Cerebellar nuclear complex (tissue), 1 donor: ENCODE data around the gene LDB2.

Source experiments
- DNase-seq, 2 experiments: peaks; one replicate each; lab custom pipeline; 2025; lab: John Stamatoyannopoulos, UW

LDB2 gene

DNA sequence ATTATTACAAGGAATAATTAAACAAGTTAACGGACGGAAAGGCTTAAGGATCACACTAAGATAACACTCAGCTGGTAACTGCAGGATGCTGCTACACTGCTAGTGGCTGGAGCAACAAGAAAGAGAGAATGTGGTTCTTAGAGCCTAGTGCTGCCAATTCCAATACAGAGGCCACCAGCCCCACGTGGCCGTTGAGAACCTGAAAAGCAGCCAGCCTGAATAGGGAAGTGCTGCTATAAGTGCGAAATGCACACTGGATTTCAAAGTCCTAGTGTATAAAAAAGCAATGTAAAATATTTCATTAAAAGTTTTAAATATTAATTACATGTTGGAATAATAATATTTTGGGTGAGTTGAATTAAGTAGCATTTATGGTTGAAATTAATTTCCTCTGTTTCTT lies 414.9 kb downstream of the LDB2 start:
- no peak for DNase-seq

DNA sequence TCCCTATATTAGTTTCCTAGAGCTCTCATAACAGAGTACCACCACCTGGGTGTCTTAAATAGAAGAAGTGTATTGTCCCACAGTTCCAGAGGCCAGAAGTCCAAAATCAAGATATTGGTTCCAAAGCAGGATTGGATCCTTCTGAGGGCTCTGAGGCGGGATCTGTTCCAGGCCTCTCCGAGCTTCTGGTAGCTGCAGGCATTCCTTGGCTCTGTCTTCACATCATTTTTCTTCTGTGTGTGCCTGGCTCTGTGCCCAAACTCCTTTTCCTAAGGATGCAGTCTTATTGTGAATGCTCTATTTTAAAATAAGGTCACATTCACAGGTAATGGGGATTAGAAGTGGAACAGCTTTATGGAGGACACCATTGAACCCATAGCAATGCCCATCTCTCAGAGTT lies 418.4 kb downstream of the LDB2 start:
- DNase-seq: no peak

DNA sequence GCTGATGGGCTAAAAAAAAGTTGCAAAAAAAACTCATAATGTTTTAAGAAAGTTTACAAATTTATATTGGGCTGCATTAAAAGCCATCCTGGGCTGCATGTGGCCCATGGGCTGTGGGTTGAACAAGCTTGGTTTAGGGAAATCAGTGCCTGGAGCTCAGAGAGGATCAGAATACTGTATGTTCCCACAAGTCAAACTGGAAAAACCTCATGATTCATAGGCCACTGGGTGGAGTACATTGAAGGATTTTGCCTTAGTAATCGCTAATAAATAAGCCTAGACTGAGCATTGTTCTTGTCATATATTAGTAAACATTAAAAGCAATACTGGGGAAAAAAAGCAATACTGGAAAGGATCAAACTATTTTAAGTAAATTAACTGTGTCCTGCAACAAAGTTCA lies 425.9 kb downstream of the LDB2 start:
- DNase-seq: no peak

DNA sequence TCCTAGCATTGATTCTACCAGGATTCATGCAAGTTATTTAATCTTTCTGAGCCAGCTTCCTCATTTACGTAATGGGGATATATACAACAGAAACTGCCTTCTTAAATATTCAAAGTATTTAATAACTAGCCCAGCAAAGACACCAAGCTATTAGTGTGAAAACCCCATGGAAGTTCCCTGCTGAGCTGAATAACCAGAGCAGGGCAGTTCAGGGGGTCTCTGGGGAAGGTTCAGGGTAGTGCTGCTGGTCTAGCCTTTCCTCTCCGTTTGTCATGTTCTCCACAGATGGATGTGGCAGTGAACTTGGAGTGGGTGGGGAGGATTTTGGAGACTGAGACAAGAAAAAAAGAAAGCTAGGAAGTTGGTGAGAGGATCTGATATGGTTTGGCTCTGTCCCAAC lies 431.4 kb downstream of the LDB2 start:
- DNase-seq: no peak

DNA sequence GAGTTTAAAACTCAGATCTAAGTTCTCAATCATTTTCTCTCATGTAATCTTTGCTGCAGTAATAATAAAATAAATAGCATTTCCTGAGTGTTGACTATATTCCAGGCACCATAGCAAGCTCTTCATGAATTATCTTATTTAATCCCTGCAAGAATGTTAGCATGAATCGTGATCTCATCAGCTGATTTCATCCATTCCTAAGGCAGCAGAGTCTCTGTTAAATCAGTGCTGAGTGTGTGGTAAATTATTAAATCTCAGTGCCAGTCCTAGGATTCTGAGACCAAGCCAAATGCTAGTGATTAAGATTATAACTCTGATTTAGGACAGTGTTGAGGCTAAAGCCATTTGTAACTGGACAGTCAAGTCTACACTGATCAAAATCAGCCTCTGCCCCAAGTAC lies 431.9 kb downstream of the LDB2 start:
- DNase-seq: no peak

DNA sequence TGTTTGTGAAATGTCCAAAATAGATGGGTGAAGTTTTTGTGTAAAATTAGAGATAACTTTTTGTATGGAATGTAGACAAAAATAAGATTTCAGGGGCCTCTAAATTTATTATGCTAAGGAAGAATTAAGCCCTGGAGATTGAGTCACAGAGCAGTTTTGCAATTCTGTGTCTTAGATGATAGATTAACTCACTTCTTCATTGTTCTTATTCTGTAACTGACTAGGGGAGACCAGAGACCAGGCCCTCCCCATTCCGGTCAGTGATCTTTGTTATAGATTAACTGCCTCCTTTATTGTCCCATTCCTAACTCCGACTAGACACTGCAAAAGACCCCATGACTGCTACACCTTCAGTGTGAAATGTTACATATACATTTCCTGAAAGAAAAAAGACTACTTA lies 433.8 kb downstream of the LDB2 start:
- no peak for DNase-seq

DNA sequence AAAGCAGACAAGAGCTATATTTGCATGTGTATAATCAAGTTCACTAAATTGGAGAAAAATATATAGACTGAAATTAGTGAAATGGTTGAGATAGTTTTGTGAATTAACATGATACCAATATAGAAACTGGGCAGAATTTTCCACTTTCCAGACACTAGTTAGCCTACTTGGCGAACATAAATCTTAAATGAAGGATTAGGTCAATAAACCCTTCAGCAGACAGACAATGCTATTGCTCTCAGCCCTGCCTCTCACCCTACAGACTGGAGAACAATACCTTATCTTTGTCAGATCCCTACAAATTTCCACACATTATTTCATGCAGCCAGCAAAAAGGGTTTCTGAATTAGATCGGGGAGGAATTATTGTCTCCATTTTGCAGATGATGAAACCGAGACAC lies 435.8 kb downstream of the LDB2 start:
- no peak for DNase-seq

DNA sequence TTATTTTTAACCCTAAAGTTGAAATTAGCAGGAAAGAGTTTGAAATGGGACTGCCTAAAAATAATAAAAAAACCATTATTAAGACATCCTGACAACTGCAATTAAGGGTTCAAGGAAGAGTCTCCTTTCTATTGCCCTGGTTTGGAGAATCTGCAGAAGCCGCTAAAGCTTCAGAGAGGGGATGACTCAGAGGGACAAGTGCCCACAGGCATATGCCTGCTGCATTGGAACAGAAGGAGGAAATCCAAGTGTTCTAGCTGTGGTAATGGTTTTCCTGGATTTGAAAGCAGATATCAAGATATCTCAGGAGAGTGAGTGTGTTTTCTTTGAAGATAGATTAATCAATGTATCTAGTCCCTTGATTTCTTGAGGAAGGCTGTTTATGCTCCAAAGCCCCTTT lies 437.1 kb downstream of the LDB2 start:
- no peak for DNase-seq

DNA sequence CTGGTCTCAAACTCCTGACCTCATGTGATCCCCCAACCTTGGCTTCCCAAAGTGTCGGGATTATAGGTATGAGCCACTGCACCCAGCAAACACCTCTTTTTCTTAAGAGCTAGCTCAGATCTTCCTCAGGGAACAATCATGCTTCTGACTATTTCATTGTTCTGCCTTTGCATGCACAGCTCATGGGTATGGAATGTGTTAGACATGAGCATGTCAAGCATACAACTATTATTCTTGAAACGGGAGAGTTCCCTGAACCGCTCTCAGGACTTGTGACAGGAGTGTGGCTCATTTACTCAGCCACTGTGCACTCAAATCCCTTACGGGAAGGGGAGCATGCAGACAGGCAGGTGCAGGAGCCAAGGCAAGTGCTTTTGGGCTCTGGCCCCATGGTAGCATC lies 440.5 kb downstream of the LDB2 start:
- DNase-seq: no peak
